ENCODE data around the gene SLC35A1. TPM values are rescaled to one million over a fixed set of nuclear protein-coding genes. Genes with fewer than 3 reads are reported as not detected.
"Not testable (repeated sequence)": the region's sequence is repeated elsewhere in the genome, so short reads cannot be mapped to it uniquely, and the experiment has no call there.

The SLC35A1 gene
- total RNA-seq = 1 to 10 TPM; 3.3 to 9.4 TPM

- H3K4me1 Mint-ChIP-seq = peaks cover 6% of the 10 kb centered on the region
- ATAC-seq (replicated peaks) = peak; percentile 90
These were observed at the start of gene SLC35A1 for GRCh38 chr6:87472525-87473418. SLC35A1 (plus strand) TSS chr6:87472974; CDS start chr6:87473004, 30 bp downstream.

GRCh38 chr6:87426789-87427188 lies 46.0 kb upstream of the SLC35A1 start:
- no peak overlapping the region for H3K27ac Mint-ChIP-seq
- H3K9me3 Mint-ChIP-seq = no peaks in the 10 kb centered on the region
- no peak overlapping the region for H3K4me3 Mint-ChIP-seq
- H3K27me3 Mint-ChIP-seq = peaks cover 9% of the 10 kb centered on the region
- H3K36me3 Mint-ChIP-seq (ENCODE audit: low read depth) = no peaks in the 10 kb centered on the region
- no peaks in the 10 kb centered on the region for H3K4me1 Mint-ChIP-seq
- ATAC-seq (replicated peaks) = no peak

More at GRCh38 chr6:87472525-87473418, at the start of gene SLC35A1:
- no peaks in the 10 kb centered on the region for H3K9me3 Mint-ChIP-seq
- H3K27ac Mint-ChIP-seq = peak within 1 kb of the TSS; percentile 91
- H3K27me3 Mint-ChIP-seq = peaks cover 7% of the 10 kb centered on the region
- peak within 1 kb of the TSS; percentile 86 for H3K4me3 Mint-ChIP-seq
- H3K36me3 Mint-ChIP-seq (ENCODE audit: low read depth) = peaks cover 4% of the 10 kb centered on the region

DNA sequence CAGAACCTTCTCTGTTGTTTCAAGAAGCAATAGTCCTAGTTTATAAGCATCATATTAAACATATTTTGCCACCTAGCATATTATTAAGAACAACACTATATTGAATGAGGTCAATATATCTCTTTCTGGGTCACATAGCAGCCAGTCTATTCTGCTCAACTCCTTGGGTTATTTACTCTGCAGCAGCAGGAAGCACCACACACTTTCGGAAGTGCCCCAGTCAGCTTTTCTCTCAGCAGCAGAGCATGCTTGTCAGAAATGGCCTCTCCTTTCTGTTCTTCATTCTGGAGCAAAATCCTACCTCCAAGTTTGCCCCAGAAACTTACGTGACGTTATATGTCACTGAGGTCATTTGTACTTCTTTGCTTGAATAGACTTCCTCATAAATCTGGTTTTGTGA lies 42.3 kb upstream of the SLC35A1 start:
- no peak for ATAC-seq (replicated peaks)
- Mint-ChIP-seq H3K27ac (no peak overlapping the region), H3K27me3 (peaks cover 13% of the 10 kb centered on the region), H3K4me3 (no peak overlapping the region), H3K4me1 (no peaks in the 10 kb centered on the region), H3K9me3 (no peaks in the 10 kb centered on the region), H3K36me3 (ENCODE audit: low read depth) (no peaks in the 10 kb centered on the region)

- ATAC-seq (replicated peaks) = no peak
- Mint-ChIP-seq H3K27ac (no peak overlapping the region), H3K36me3 (ENCODE audit: low read depth) (no peaks in the 10 kb centered on the region), H3K4me3 (no peak overlapping the region), H3K4me1 (no peaks in the 10 kb centered on the region), H3K9me3 (no peaks in the 10 kb centered on the region), H3K27me3 (peaks cover 13% of the 10 kb centered on the region)
These were observed 41.5 kb upstream of the SLC35A1 start for GRCh38 chr6:87431263-87431662.

DNA sequence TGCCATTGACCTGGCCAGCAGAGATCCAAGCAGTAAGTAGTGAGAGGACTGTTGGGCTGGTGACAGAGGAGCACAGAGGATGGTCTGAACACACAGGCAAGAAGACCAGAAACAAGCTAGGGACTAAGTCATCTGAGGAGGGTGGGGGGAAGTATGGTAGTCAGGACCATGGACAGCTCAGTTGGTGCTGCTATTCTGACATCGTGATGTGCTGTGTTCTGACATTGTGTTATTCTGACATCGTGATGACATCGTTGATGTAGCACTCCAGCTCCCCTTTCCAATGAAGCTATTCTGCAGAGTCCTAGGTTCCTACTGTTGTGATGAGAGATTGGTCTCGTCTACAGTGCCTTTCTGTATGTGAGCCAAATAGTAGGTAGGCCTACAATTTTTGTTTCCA lies 36.3 kb upstream of the SLC35A1 start:
- H3K27me3 Mint-ChIP-seq = peaks cover 5% of the 10 kb centered on the region
- peak; percentile 28 for ATAC-seq (replicated peaks)
- H3K27ac Mint-ChIP-seq = no peak overlapping the region
- H3K4me1 Mint-ChIP-seq = no peaks in the 10 kb centered on the region
- H3K9me3 Mint-ChIP-seq = no peaks in the 10 kb centered on the region
- no peaks in the 10 kb centered on the region for H3K36me3 Mint-ChIP-seq (ENCODE audit: low read depth)
- H3K4me3 Mint-ChIP-seq = no peak overlapping the region

- no peak for ATAC-seq (replicated peaks)
- no peaks in the 10 kb centered on the region for H3K36me3 Mint-ChIP-seq (ENCODE audit: low read depth)
- peaks cover 20% of the 10 kb centered on the region for H3K27me3 Mint-ChIP-seq
- H3K9me3 Mint-ChIP-seq = no peaks in the 10 kb centered on the region
- no peak overlapping the region for H3K4me3 Mint-ChIP-seq
- no peaks in the 10 kb centered on the region for H3K4me1 Mint-ChIP-seq
- no peak overlapping the region for H3K27ac Mint-ChIP-seq
These were observed 31.1 kb upstream of the SLC35A1 start for GRCh38 chr6:87441711-87442110.

GRCh38 chr6:87444362-87444761 lies 28.4 kb upstream of the SLC35A1 start:
- no peak overlapping the region for H3K27ac Mint-ChIP-seq
- peaks cover 28% of the 10 kb centered on the region for H3K27me3 Mint-ChIP-seq
- ATAC-seq (replicated peaks) = no peak
- no peaks in the 10 kb centered on the region for H3K9me3 Mint-ChIP-seq
- H3K4me1 Mint-ChIP-seq = no peaks in the 10 kb centered on the region
- no peak overlapping the region for H3K4me3 Mint-ChIP-seq
- H3K36me3 Mint-ChIP-seq (ENCODE audit: low read depth) = no peaks in the 10 kb centered on the region

GRCh38 chr6:87465051-87465450 lies 7.7 kb upstream of the SLC35A1 start:
- no peaks in the 10 kb centered on the region for H3K36me3 Mint-ChIP-seq (ENCODE audit: low read depth)
- no peak overlapping the region for H3K4me3 Mint-ChIP-seq
- no peak for ATAC-seq (replicated peaks)
- H3K27me3 Mint-ChIP-seq = peaks cover 36% of the 10 kb centered on the region
- H3K27ac Mint-ChIP-seq = no peak overlapping the region
- H3K4me1 Mint-ChIP-seq = no peaks in the 10 kb centered on the region
- peaks cover 5% of the 10 kb centered on the region for H3K9me3 Mint-ChIP-seq

DNA sequence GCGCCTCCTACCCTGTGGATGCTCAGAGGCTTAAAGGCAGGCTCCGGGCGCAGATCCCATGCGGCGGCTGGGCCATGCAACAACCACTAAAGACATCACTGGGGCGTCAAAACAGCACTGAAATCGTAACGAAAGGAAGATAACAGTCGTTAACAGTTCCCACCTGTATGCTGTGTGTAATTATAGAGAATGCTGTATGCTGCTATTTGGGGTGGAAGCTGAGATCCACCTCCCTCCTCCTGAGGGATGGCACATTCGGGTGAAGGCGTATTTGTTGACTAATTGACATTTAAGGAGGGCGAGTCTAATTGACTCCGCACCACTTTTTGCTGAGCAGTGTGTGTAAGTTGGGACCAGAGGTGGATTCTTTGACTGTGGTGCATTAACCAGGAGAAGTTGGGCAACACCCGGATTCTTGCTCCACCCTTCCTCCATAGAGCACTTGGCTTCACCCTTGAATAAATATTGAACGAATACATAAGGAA lies 687 bp downstream of the SLC35A1 start:
- Mint-ChIP-seq H3K4me3 (peak overlapping the region; percentile 86), H3K9me3 (no peaks in the 10 kb centered on the region), H3K27ac (peak overlapping the region; percentile 91), H3K36me3 (ENCODE audit: low read depth) (peaks cover 11% of the 10 kb centered on the region), H3K27me3 (peaks cover 2% of the 10 kb centered on the region), H3K4me1 (peaks cover 6% of the 10 kb centered on the region)
- ATAC-seq (replicated peaks) = peak; percentile 75

GRCh38 chr6:87481931-87482330 lies 9.2 kb downstream of the SLC35A1 start:
- H3K9me3 Mint-ChIP-seq = no peaks in the 10 kb centered on the region
- H3K4me1 Mint-ChIP-seq = peaks cover 6% of the 10 kb centered on the region
- H3K27me3 Mint-ChIP-seq = no peaks in the 10 kb centered on the region
- no peak overlapping the region for H3K4me3 Mint-ChIP-seq
- no peak overlapping the region for H3K27ac Mint-ChIP-seq
- peaks cover 31% of the 10 kb centered on the region for H3K36me3 Mint-ChIP-seq (ENCODE audit: low read depth)
- ATAC-seq (replicated peaks) = no peak

- no peak overlapping the region for H3K4me3 Mint-ChIP-seq
- H3K27me3 Mint-ChIP-seq = no peaks in the 10 kb centered on the region
- peaks cover 6% of the 10 kb centered on the region for H3K4me1 Mint-ChIP-seq
- no peak for ATAC-seq (replicated peaks)
- H3K36me3 Mint-ChIP-seq (ENCODE audit: low read depth) = peaks cover 31% of the 10 kb centered on the region
- no peaks in the 10 kb centered on the region for H3K9me3 Mint-ChIP-seq
- no peak overlapping the region for H3K27ac Mint-ChIP-seq
These were observed 9.6 kb downstream of the SLC35A1 start for GRCh38 chr6:87482366-87482765.

DNA sequence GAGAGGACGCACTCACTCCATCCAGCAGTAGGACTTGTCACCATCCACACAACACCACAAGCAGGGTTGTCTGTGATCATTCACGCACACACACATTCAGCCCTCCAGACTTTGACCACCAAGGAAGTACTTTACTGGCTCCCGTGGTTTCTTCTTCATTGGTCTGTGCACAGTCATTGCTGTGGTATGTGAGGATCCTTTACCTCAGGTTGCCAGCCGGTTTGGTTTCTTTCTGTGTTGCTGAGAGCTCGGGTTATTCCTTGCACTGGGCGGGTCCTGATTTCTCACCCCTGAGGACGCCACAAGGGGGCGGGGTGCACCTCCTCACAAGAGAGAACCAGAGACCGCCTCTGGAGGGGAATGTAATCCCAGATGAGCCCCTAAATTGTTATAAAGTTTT lies 11.2 kb downstream of the SLC35A1 start:
- Mint-ChIP-seq H3K36me3 (ENCODE audit: low read depth) (peaks cover 16% of the 10 kb centered on the region), H3K9me3 (no peaks in the 10 kb centered on the region), H3K27ac (no peak overlapping the region), H3K4me1 (peaks cover 6% of the 10 kb centered on the region), H3K4me3 (no peak overlapping the region), H3K27me3 (no peaks in the 10 kb centered on the region)
- ATAC-seq (replicated peaks) = peak; percentile 69

GRCh38 chr6:87484491-87484890 lies 11.7 kb downstream of the SLC35A1 start:
- Mint-ChIP-seq H3K4me3 (peak overlapping the region; percentile 1), H3K4me1 (peaks cover 6% of the 10 kb centered on the region), H3K9me3 (no peaks in the 10 kb centered on the region), H3K27me3 (no peaks in the 10 kb centered on the region), H3K36me3 (ENCODE audit: low read depth) (peaks cover 13% of the 10 kb centered on the region), H3K27ac (peak overlapping the region; percentile 7)
- peak; percentile 67 for ATAC-seq (replicated peaks)

- Mint-ChIP-seq H3K36me3 (ENCODE audit: low read depth) (peaks cover 20% of the 10 kb centered on the region), H3K4me3 (no peak overlapping the region), H3K27ac (no peak overlapping the region), H3K4me1 (peaks cover 6% of the 10 kb centered on the region), H3K27me3 (no peaks in the 10 kb centered on the region), H3K9me3 (no peaks in the 10 kb centered on the region)
- no peak for ATAC-seq (replicated peaks)
These were observed 14.8 kb downstream of the SLC35A1 start for GRCh38 chr6:87487555-87487954.

DNA sequence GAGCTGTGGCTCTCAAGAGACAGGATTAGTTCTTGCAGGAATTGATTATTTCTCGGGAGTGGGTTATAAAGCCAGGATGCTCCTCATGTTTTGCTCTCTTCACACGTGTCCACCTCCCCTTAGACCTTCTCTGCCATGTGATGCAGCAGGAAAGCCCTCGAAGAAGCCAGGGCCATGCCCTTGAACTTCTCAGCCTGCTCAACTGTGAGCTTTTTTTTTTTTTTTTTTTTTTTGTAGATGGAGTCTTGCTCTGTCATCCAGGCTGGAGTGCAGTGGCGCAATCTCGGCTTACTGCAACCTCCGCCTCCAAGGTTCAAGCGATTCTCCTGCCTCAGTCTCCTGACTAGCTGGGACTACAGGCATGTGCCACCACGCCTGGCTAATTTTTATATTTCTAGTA lies 16.6 kb downstream of the SLC35A1 start:
- ATAC-seq (replicated peaks); H3K4me3 Mint-ChIP-seq; H3K4me1 Mint-ChIP-seq; H3K27ac Mint-ChIP-seq; H3K27me3 Mint-ChIP-seq; H3K9me3 Mint-ChIP-seq: not testable (repeated sequence)
- H3K36me3 Mint-ChIP-seq (ENCODE audit: low read depth) = peaks cover 20% of the 10 kb centered on the region

Measured in activated T-helper 17 cell treated with anti-CD3 and anti-CD28 coated beads, Interleukin-2, amount 50 U/mL, for 72 hours (primary cell).